Transverse colon (tissue), 4 donors: ENCODE results near the gene PKD2. TPM values are rescaled to one million over a fixed set of nuclear protein-coding genes. Genes with fewer than 3 reads are reported as not detected.

Experiments used
- DNase-seq: peaks from one replicate; pipeline ENCODE4 v3.0.0-alpha.2; 2019
- H3K27ac ChIP-seq, 4 donors: fragments of 200-600 bp; sonication (generic); 2 replicates each; pipeline ENCODE4 v1.5.1; 2016 to 2018; ENCODE audit warnings: inconsistent platforms in 4 of 4
- H3K27me3 ChIP-seq: fragments of 200-600 bp; sonication (generic); 2 replicates; pipeline ENCODE4 v1.5.1; 2017; ENCODE audit warnings: inconsistent platforms
- H3K36me3 ChIP-seq, 4 donors: fragments of 200-600 bp; sonication (generic); 2 replicates each; pipeline ENCODE4 v1.5.1; 2017 to 2019; ENCODE audit warnings: inconsistent platforms in 4 of 4
- H3K4me1 ChIP-seq, 4 donors: fragments of 200-600 bp; sonication (generic); 2 replicates each; pipeline ENCODE4 v1.5.1; 2017 to 2020; ENCODE audit warnings: inconsistent platforms in 4 of 4
- H3K4me3 ChIP-seq, 4 donors: fragments of 200-600 bp; sonication (generic); 1 replicate in 1 of 4; 2 replicates in 3 of 4; pipeline versions ENCODE4 v1.5.1 to v1.6.1; 2017 to 2019; ENCODE audit warnings: inconsistent platforms in 4 of 4
- H3K9me3 ChIP-seq, 2 donors: fragments of 200-600 bp; sonication (generic); 2 replicates each; pipeline ENCODE4 v1.5.1; 2017 to 2019; ENCODE audit warnings: inconsistent platforms in 2 of 2
- CTCF ChIP-seq, 5 experiments: fragments of 200-600 bp in 3 of 5; fragments of 450-650 bp in 2 of 5; sonication (generic) in 3 of 5; IDR thresholded peaks; 1 replicate in 2 of 5; 2 replicates in 3 of 5; pipeline ENCODE4 v1.5.1; 2016 to 2017; ENCODE audit warnings: antibody characterized with exemption in 5 of 5, inconsistent platforms in 3 of 5, mild to moderate bottlenecking in 2 of 5, moderate library complexity in 1 of 5
- EP300 ChIP-seq: sonication (generic); formaldehyde crosslinking; IDR thresholded peaks from one replicate; pipeline ENCODE4 v1.6.1; 2017; ENCODE audit warnings: antibody characterized with exemption, low read depth
- POLR2A ChIP-seq: fragments of 450-650 bp; IDR thresholded peaks from one replicate; pipeline ENCODE4 v1.6.1; 2016; ENCODE audit warnings: antibody characterized with exemption, mild to moderate bottlenecking, moderate library complexity
- POLR2AphosphoS5 ChIP-seq, 3 donors: sonication (generic); formaldehyde crosslinking; IDR thresholded peaks; one replicate each; pipeline ENCODE4 v1.6.1; 2016; ENCODE audit warnings: antibody characterized with exemption in 3 of 3
- WGBS, 2 donors: methylation state at CpG; one replicate each; pipeline ENCODE4 v1.1.5; 2018; ENCODE audit warnings: low coverage in 1 of 2; 5-methylcytosine and 5-hydroxymethylcytosine counted together
- in situ Hi-C, 4 donors: fragments of 200-750 bp; cut with MboI; loops; one replicate each; pipeline versions ENCODE4 v1.15.0 to v1.15.1; 2017; ENCODE audit warnings: low sequenced_read_pairs in 3 of 4, low pct_ligation_motif_present in 1 of 4, low pct_unique_long_range_greater_than_20kb in 1 of 4
- intact Hi-C: fragments of 100-400 bp; cut with DNase I; formaldehyde crosslinking; loops from one replicate; pipeline ENCODE4 v1.15.1; 2023; ENCODE audit warnings: low total_unique reads
- total RNA-seq, 4 donors: library from RNA; depleted of rRNA; stranded (reverse); fragments of >200 nt; gene quantifications; one replicate each; pipeline ENCODE4 v1.1.0, GENCODE V29; 2016

PKD2 gene
- total RNA-seq, 4 donors from 2014 or later: 15.7 to 48.0 (median 21.5) TPM

GRCh38 chr4:88087004-88087403 is 79.6 kb downstream of the PKD2 start:
- intact Hi-C loops (no loop called here), in situ Hi-C loops (no loop called here)
- TF ChIP-seq POLR2AphosphoS5 (IDR thresholded peaks at IDR 0.05): no peak
- TF ChIP-seq EP300: no peak
- no peak for TF ChIP-seq CTCF (IDR thresholded peaks at IDR 0.05)
- TF ChIP-seq POLR2A: no peak
- Histone ChIP-seq H3K4me1 (no peaks in the 10 kb centered on the region), H3K9me3 (no peaks in the 10 kb centered on the region), H3K27ac (no peak overlapping the region), H3K4me3 (no peak overlapping the region), H3K27me3 (no peaks in the 10 kb centered on the region), H3K36me3 (no peaks in the 10 kb centered on the region)
- 88% methylated on average over 1 of the region's 1 CpG; no CpG with 5 or more reads in 1 of the 2 donors for WGBS, 2 donors
- no peak for DNase-seq

- H3K4me1 ChIP-seq: no peaks in the 10 kb centered on the region
- TF ChIP-seq POLR2A: no peak
- TF ChIP-seq POLR2AphosphoS5 (IDR thresholded peaks at IDR 0.05): no peak
- no peak for TF ChIP-seq CTCF (IDR thresholded peaks at IDR 0.05)
- no peak for TF ChIP-seq EP300
Observed at GRCh38 chr4:88090898-88091297, 83.5 kb downstream of the PKD2 start.

GRCh38 chr4:88091378-88091777 is 83.9 kb downstream of the PKD2 start:
- WGBS, 2 donors: 83 to 86% methylated on average over 3 of the region's 3 CpGs
- no peak for DNase-seq
- H3K27me3 ChIP-seq: no peaks in the 10 kb centered on the region
- in situ Hi-C loops (no loop called here), intact Hi-C loops (no loop called here)
- H3K4me1 ChIP-seq: no peaks in the 10 kb centered on the region
- TF ChIP-seq POLR2A (no peak), POLR2AphosphoS5 (IDR thresholded peaks at IDR 0.05) (no peak), CTCF (IDR thresholded peaks at IDR 0.05) (no peak), EP300 (no peak)
- H3K9me3 ChIP-seq: no peaks in the 10 kb centered on the region
- H3K27ac ChIP-seq: no peak overlapping the region
- no peaks in the 10 kb centered on the region for H3K36me3 ChIP-seq
- H3K4me3 ChIP-seq: no peak overlapping the region

More at GRCh38 chr4:88090898-88091297, 83.5 kb downstream of the PKD2 start:
- H3K27ac ChIP-seq: no peak overlapping the region
- no peaks in the 10 kb centered on the region for H3K36me3 ChIP-seq
- intact Hi-C loops: no loop called here
- DNase-seq: no peak
- no peak overlapping the region for H3K4me3 ChIP-seq
- H3K9me3 ChIP-seq: no peaks in the 10 kb centered on the region
- in situ Hi-C loops: no loop called here
- no peaks in the 10 kb centered on the region for H3K27me3 ChIP-seq

GRCh38 chr4:88093874-88094273 is 86.4 kb downstream of the PKD2 start:
- in situ Hi-C loops (no loop called here), intact Hi-C loops (no loop called here)
- Histone ChIP-seq H3K27ac (no peak overlapping the region), H3K9me3 (no peaks in the 10 kb centered on the region), H3K27me3 (no peaks in the 10 kb centered on the region), H3K36me3 (no peaks in the 10 kb centered on the region), H3K4me3 (no peak overlapping the region), H3K4me1 (no peaks in the 10 kb centered on the region)
- WGBS, 2 donors: 80 to 91% methylated on average over 5 of the region's 5 CpGs
- TF ChIP-seq POLR2A (no peak), EP300 (no peak), CTCF (IDR thresholded peaks at IDR 0.05) (no peak)
- no peak for DNase-seq
